Body of pancreas (tissue), 4 donors: Measurements from ENCODE around the gene SIPA1L3. TPM values are rescaled to one million over a fixed set of nuclear protein-coding genes. Genes with fewer than 3 reads are reported as not detected.

Source experiments
- ATAC-seq: fragments of 150-250 bp; one replicate; pipeline ENCODE4 v1.9.1; 2016
- DNase-seq, 4 donors: peaks; one replicate each; pipeline ENCODE4 v3.0.0-alpha.2; 2019
- H3K27ac ChIP-seq, 4 donors: fragments of 200-600 bp; sonication (generic); 1 replicate in 3 of 4; 2 replicates in 1 of 4; pipeline versions ENCODE4 v1.5.1 to v1.6.1; 2016 to 2019; ENCODE audit warnings: mild to moderate bottlenecking in 1 of 4, mixed read lengths in 1 of 4, moderate library complexity in 1 of 4
- H3K27me3 ChIP-seq, 2 donors: fragments of 200-600 bp; sonication (generic); one replicate each; pipeline ENCODE4 v1.6.0; 2016; ENCODE audit warnings: mild to moderate bottlenecking in 1 of 2
- H3K36me3 ChIP-seq, 2 donors: fragments of 200-600 bp; sonication (generic); replicated peaks in 1 of 2; 2 replicates each; pipeline ENCODE4 v1.5.1; 2016; ENCODE audit warnings: low read depth in 2 of 2; ENCODE audit not compliant: insufficient read depth in 1 of 2
- H3K4me1 ChIP-seq: fragments of 200-600 bp; sonication (generic); one replicate; pipeline ENCODE4 v1.6.0; 2016
- H3K4me3 ChIP-seq, 2 donors: fragments of 200-600 bp; sonication (generic); 1 replicate in 1 of 2; 2 replicates in 1 of 2; pipeline ENCODE4 v1.5.1; 2016 to 2019
- H3K9me3 ChIP-seq, 3 donors: fragments of 200-600 bp; sonication (generic); 1 replicate in 2 of 3; 2 replicates in 1 of 3; pipeline ENCODE4 v1.5.1; 2016
- POLR2A ChIP-seq, 3 donors: fragments of 450-650 bp; IDR thresholded peaks; one replicate each; pipeline ENCODE4 v1.6.1; 2016; ENCODE audit warnings: antibody characterized with exemption in 3 of 3, mild to moderate bottlenecking in 2 of 3
- WGBS, 2 donors: methylation state at CpG; one replicate each; pipeline ENCODE4 v1.1.5; 2017; 5-methylcytosine and 5-hydroxymethylcytosine counted together
- intact Hi-C: fragments of 100-400 bp; cut with DNase I; formaldehyde crosslinking; loops from one replicate; pipeline ENCODE4 v1.15.1; 2023
- total RNA-seq, 2 donors: library from RNA; depleted of rRNA; stranded (reverse); fragments of >200 nt; gene quantifications; one replicate each; pipeline ENCODE4 v1.1.0, GENCODE V29; 2016
- TF ChIP-seq, protein P1 (sequence below), 7 experiments: fragments of 450-650 bp in 4 of 7; fragments of 200-600 bp in 3 of 7; sonication (generic) in 3 of 7; IDR thresholded peaks; one replicate each; pipeline ENCODE4 v1.5.1; 2016 to 2019; ENCODE audit warnings: antibody characterized with exemption in 7 of 7

The SIPA1L3 gene
- total RNA-seq, 2 donors from 2014 or later: 41.5 to 62.0 TPM

DNA sequence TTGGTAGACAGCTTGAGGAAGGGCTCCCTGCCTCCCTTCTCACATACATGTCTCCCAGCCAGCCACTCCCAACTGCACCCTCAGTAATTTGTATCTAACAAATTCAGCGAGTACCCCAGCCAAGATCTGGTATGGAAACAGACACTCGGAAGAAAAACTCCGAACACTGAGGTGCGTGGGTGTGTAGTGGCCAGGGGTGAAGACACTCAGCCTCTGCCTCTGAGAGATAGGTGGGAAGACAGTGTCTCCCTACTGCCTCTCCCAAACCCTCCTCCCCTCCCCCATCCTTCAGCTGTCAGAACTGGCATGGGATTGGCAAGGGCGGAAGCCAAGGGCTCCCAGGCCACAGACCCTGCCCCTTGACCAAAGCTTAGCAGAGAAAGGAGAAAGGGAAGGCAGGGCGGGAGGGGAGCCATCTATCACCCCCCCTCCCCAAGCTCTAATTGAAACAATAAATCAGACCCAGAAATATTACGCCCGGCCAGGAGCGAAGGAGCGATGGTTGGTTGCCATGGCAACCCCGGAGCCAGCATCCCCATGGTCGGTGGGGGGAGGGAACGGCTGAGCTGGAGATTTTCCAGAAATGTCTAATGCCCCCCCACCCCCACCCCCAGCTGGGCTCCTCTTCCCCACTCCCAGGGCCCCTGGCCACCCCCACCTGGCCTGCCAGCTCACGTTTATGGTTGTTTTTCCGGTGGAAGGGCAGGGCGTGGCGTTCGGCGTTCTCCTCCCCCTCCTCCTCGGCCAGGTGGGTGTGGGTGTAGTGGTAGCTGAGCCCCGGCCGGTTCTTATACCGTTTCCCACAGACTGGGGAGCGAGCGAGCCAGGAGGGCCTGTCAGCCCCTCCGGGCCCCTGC is 310.0 kb downstream of the SIPA1L3 start:
- Histone ChIP-seq H3K9me3 (no peaks in the 10 kb centered on the region), H3K27me3 (no peaks in the 10 kb centered on the region), H3K36me3 (no peaks in the 10 kb centered on the region), H3K4me1 (no peaks in the 10 kb centered on the region), H3K27ac (no peak overlapping the region), H3K4me3 (no peak overlapping the region)
- 51 to 58% methylated on average over 11 to 25 of the region's 26 CpGs for WGBS, 2 donors
- ATAC-seq: no peak
- TF ChIP-seq POLR2A (IDR thresholded peaks at IDR 0.05): no peak
- TF ChIP-seq, protein P1, sequence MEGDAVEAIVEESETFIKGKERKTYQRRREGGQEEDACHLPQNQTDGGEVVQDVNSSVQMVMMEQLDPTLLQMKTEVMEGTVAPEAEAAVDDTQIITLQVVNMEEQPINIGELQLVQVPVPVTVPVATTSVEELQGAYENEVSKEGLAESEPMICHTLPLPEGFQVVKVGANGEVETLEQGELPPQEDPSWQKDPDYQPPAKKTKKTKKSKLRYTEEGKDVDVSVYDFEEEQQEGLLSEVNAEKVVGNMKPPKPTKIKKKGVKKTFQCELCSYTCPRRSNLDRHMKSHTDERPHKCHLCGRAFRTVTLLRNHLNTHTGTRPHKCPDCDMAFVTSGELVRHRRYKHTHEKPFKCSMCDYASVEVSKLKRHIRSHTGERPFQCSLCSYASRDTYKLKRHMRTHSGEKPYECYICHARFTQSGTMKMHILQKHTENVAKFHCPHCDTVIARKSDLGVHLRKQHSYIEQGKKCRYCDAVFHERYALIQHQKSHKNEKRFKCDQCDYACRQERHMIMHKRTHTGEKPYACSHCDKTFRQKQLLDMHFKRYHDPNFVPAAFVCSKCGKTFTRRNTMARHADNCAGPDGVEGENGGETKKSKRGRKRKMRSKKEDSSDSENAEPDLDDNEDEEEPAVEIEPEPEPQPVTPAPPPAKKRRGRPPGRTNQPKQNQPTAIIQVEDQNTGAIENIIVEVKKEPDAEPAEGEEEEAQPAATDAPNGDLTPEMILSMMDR (IDR thresholded peaks at IDR 0.05): no peak
- intact Hi-C loops: no loop called here
- no peak for DNase-seq

DNA sequence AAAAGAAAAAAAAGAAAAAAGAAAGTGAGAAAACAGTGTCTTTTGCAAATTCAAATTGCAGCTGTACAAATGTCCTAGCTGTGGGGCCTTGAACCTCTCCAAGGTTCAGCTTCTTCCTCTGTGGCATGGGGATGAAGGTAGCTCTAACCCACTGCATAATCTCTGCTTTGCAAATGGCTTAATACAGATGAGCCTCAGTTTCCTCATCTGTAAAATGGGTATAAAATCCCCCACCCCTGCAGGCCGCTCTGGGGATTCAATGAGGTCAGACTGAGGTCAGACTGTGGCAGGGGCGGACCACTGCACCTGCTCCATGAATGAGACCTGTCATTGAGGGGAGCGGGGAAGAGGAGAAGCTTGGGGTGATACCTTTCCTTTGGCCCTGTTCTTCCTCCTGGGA is 311.2 kb downstream of the SIPA1L3 start:
- H3K36me3 ChIP-seq: no peaks in the 10 kb centered on the region
- intact Hi-C loops: no loop called here
- DNase-seq: no peak
- ATAC-seq: no peak
- H3K27ac ChIP-seq: no peak overlapping the region
- no peak overlapping the region for H3K4me3 ChIP-seq
- 94 to 96% methylated on average over 3 of the region's 3 CpGs for WGBS, 2 donors
- H3K9me3 ChIP-seq: no peaks in the 10 kb centered on the region
- H3K4me1 ChIP-seq: no peaks in the 10 kb centered on the region
- peaks cover 0 to 11% of the 10 kb centered on the region in 2 donors for H3K27me3 ChIP-seq
- no peak for TF ChIP-seq POLR2A (IDR thresholded peaks at IDR 0.05)
- TF ChIP-seq, protein P1 (IDR thresholded peaks at IDR 0.05): no peak

DNA sequence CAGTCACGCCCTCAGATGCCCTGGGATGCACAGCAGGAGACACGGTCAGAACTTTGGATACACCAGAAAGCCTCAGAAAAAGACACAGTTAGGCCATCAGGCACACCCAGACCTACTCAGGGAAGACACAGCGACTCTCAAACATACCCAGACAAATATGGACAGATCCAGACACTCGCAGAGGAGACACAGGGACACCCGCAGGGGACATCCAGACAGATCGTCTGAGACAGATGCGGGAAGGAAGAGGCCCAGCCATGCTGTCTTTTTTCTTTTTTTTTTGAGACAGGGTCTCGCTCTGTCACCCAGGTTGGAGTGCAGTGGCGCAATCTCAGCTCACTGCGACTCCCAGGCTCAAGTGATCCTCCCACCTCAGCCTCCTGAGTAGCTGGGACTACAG is 312.2 kb downstream of the SIPA1L3 start:
- WGBS, 2 donors: 80 to 85% methylated on average over 10 of the region's 10 CpGs

DNA sequence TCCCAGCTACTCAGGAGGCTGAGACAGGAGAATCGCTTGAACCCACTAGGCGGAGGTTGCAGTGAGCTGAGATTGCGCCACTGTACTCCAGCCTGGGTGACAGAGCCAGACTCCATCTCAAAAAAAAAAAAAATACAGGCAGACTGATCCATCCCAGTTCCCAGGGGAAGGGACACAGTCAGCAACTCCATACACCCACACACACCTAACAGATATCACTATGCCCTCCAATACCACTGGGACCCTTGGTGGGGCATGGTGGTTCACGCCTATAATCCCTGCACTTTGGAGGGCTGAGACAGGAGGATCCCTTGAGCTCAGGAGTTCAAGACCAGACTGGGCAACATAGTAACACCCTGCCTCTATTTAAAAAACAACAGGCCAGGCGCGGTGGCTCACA is 314.4 kb downstream of the SIPA1L3 start:
- intact Hi-C loops: no loop called here
- TF ChIP-seq, protein P1 (IDR thresholded peaks at IDR 0.05): no peak
- TF ChIP-seq POLR2A (IDR thresholded peaks at IDR 0.05): no peak
- H3K4me3 ChIP-seq: no peak overlapping the region
- H3K27me3 ChIP-seq: peaks cover 0 to 30% of the 10 kb centered on the region in 2 donors
- H3K4me1 ChIP-seq: peaks cover 12% of the 10 kb centered on the region
- no peaks in the 10 kb centered on the region for H3K9me3 ChIP-seq
- H3K27ac ChIP-seq: no peak overlapping the region
- DNase-seq: no peak
- WGBS, 2 donors: 90 to 97% methylated on average over 3 to 6 of the region's 6 CpGs
- no peaks in the 10 kb centered on the region for H3K36me3 ChIP-seq
- no peak for ATAC-seq

More for the DNA sequence above, 312.2 kb downstream of the SIPA1L3 start:
- Histone ChIP-seq H3K36me3 (no peaks in the 10 kb centered on the region), H3K9me3 (no peaks in the 10 kb centered on the region), H3K27ac (no peak overlapping the region), H3K4me1 (peaks cover 7% of the 10 kb centered on the region), H3K4me3 (no peak overlapping the region), H3K27me3 (peaks cover 0 to 21% of the 10 kb centered on the region in 2 donors)
- no peak for ATAC-seq
- intact Hi-C loops: no loop called here
- TF ChIP-seq, protein P1 (IDR thresholded peaks at IDR 0.05): no peak
- TF ChIP-seq POLR2A (IDR thresholded peaks at IDR 0.05): no peak
- no peak for DNase-seq
